ENCODE results near the gene MICAL2.

MICAL2 gene

DNA sequence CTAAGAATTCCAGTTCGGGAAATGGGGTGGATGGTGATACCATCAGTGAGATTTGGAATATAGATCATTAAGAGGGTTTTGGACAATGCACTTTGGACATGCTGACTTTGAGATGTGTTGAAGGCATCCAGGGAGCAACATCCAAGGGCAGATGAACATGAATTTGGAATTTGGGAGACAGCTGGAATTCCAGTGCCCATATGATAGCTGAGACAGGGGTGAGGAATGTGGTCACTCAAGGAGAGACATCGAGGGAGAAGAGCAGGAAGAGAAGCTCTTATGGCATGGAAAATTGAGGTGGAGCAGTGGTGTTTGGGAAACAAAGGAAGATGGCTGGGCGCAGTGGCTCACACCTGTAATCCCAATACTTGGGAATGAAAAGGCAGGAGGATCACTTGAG, 11.8 kb upstream of the MICAL2 start:
- DNase-seq (ENCODE audit: low read depth in 2 of 2), result no peak

DNA sequence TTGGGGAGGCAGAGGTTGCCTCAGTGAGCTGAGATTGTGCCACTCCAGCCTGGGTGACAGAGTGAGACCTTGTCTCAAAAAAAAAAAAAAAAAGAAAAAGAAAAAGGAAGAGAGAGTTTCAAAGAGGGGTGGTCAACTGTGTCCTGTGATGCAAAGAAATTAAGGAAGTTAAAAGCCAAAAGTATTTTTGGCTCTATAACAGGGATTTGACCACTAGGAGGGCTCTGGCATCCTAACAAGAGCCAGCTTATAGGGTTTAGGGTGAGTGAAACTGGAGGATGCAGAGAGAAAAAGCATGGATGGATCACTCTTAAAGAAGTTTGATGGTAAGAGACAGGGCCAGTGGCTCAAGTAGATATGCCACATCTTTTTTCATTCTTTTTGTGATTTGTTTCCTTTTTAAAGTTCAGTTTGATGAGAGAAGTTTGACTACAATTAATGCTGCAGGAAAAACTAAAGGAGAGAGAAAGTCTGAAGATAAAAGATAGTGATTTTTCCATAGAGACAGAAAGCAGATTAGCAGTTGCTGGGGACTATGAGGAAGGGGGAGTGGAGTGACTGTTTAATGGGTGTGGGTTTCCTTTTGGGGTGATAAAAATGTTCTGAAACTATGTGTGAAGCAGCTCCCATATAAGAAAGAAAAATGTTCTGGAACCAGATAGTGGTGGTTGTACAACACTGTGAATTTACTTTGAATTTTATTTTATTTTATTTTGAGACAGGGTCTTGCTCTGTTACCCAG, 11.1 kb upstream of the MICAL2 start:
- DNase-seq (ENCODE audit: low read depth in 2 of 2), result no peak

DNA sequence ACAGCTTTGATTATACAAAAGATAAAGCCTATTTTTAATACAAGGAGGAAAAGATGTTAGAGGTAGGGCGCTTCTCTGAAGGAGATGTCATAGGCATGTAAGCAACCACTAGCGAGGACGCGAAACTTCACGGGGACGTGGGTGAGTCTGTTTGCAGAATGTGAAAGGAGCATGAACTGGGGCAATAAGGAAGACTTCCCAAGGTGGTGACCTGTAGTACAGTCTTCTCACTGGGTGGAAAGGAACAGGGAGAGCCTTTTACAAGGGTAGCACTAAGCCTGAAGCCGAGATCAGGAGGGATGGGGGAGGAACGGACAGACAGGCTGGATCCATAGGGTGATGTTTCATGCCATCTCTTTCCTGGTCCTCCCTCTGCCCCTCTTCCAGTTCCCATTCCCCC, 10.0 kb upstream of the MICAL2 start:
- DNase-seq (ENCODE audit: low read depth in 2 of 2), result no peak

DNA sequence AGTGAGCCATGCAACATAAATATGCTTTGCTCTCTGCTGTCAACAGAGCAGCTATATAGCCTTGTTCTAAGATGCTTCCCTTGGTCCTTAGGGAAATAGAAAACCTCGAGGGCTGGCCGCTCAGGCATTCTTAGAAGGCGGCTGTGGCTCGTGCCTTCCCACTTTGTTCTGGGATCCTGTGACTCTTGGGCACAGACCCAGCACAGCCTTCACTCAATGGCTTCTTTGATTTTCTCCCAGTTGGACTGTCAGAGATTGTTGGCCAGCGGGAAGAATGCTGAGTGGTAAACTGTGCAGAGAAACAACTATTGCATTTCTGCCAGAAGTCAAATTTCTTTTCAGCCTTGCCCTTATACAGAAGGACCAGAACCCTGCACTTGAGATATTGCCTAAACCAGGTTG, 9.5 kb upstream of the MICAL2 start:
- no peak for DNase-seq (ENCODE audit: low read depth in 2 of 2)

DNA sequence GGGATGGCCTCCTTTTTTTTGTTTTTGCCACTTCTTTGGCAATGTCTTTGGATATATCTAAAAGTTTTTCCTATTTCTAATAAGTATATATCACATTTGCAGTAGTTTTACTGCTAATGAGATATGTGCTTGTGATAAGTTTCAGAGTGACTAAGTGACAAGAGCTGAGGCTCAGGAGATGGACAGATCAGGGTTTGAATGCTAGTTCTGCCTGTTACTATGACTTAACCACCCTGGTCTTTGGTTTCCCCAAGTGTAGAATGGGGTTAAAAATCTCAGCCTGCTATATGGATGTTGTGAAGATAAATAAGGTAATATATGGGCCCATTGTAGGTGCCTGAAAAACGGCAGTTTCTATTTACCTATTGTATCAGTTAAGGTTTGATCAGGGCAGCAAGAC, 9.1 kb upstream of the MICAL2 start:
- no peak for DNase-seq (ENCODE audit: low read depth in 2 of 2)

DNA sequence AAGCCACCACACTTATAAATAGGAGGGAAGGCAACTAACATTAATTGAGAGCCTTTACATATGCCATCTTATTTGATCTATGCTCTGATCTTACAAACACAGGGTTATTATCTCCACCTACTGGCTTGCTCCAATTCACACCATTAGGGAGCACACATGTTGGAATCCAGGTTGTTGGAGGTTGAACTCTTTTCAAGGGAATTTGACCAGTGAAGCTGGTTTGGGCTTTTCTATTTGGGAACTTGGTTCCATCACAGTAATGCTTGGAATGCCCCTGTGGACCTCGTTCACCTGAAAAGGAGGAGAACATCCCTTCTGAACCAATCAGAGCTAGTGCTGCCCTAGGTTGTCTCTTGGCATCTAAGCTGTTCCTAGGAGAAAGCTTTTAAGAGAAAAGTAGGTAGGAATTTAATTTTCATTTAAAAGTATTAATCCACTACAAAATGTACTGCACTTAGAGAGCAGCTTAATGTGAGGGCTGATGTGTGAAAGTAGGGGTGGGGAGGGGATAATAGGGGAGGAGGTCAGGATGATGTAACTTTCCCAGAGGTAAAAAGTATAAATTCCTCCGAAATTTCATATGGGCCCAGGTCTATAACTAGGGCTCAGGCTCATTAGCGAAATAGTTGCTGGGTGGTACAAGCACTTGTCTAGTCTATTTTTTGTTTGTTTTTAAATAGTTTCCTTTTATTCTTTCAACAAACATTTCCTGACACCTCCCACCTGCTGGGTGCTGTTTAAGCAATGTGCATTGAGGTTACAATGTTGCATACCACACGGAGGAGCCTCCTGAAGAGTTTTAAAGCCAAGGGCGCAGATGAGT, 7.6 kb upstream of the MICAL2 start:
- DNase-seq (ENCODE audit: low read depth in 2 of 2), result no peak

DNA sequence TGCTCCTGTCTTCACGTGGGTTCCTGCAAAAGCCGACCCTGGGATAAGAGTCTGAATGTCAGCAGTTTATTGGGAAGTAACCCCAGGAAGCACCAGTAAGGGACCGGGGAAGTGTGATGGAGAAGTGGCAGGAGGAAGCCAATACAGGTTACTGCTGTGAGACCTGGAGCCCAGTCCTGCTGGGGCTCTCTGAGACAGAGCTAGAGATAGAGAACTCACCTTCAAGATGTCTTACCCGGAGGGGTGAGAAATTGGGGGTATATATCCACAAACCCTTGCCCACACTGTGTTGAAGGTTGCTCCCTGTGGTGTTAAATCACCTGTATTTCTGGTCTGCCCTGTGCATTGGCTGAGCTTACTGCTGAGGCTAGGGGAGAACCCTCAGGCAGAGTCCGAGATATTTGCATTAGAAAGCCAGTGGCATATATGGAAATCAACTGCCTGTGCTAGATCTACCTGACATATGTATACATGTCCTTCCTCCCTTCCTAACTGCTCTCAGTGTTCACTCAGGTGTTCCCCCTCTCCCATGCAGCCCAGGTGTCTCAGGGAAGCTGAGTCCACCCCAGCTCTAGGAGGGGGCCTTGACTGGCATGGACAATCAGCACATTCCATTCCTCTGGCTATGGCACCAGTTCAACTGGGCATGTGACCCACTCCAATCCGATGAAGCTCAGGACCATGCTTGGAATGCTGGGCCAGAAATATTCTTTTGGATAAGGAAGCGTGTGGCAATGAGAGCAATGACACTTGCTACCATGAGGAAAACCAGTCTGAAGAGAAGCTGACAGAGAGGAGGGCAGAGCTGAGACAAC, 6.8 kb upstream of the MICAL2 start:
- no peak for DNase-seq (ENCODE audit: low read depth in 2 of 2)

DNA sequence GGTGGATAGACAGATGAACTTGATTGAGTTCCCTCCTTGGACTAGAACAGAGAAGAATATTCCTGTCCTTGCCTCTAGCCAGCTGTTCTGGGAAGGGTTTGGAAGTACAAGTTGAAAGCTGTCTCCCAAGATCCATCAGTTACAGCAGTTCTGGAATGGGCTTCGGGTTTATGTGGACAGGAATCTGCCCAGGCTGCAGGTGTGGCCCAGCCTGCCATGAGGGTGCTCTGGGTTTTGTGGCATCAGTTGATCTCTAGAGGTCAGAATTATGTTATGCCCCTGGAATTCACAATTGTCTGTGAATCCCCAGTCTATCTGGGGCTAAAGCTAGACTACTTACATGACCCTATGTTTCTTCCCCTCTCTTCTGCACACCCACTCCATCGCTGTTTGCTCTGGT, 4.9 kb upstream of the MICAL2 start:
- no peak for DNase-seq (ENCODE audit: low read depth in 2 of 2)

DNA sequence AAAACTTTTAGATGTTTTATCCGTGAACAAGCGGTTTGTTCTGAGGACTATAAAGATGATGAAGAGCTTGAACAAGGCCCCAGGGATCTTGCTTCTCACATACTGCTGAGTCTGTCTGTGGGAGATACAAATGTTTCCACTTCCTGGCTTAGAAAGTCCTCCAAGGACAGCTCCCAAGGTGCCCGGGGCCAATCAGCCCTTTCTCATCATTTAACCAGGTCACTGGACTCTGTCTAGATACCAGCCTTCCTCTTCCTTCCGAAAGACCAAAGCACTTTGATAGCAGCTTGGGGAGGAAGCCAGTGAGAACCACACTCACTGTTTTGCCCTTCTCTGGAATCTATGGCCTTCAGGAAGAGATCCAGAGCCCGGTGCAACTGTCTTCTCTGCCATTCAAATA, 4.3 kb upstream of the MICAL2 start:
- DNase-seq (ENCODE audit: low read depth in 2 of 2), result no peak

DNA sequence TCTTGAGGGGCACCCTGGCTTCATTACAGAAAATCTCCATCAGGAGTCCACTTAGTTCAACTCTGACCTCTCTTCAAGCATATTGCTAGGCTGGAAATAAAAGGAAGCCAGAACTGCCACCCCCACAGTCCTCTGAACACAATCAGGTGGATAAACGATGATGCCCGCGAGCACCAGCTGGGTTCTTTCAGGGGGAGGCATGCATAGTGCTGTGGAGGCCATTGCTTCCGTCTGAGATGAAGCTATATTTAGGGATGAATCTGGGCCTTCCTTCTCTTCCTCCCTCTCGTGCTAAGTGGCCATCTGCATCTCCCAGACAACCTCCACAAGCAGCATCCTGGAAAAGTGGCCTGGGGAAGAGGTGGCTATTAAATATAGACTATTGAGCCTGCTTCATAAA, 3.9 kb upstream of the MICAL2 start:
- no peak for DNase-seq (ENCODE audit: low read depth in 2 of 2)

DNA sequence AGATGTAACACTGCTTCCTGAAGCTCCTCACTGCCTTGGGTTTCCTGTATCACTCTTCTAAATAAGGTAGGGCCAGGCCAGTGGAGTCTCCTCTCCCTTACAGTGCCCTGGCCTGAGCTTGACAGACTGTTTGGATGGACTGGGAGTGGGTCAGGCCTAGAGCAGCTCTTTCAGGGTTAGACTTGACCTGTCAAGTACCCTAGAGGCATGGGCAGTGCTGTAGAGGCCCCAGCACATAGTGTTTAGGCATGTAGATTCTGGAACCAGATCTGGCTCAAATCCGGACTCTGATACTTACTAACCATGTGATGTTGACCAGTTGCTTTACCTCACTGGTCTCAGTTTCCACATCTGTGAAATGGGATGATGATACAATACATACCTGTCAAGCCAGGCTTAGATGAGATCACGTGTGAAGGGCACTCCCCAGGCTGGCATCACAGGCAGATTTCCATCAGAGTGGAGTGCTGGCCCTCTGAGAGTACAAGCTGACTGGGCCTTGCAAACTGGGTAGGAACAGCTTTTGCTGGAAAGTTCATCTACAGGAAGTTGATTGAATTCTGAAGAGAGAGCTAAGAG, 1.4 kb upstream of the MICAL2 start:
- DNase-seq (ENCODE audit: low read depth in 2 of 2), result no peak

DNA sequence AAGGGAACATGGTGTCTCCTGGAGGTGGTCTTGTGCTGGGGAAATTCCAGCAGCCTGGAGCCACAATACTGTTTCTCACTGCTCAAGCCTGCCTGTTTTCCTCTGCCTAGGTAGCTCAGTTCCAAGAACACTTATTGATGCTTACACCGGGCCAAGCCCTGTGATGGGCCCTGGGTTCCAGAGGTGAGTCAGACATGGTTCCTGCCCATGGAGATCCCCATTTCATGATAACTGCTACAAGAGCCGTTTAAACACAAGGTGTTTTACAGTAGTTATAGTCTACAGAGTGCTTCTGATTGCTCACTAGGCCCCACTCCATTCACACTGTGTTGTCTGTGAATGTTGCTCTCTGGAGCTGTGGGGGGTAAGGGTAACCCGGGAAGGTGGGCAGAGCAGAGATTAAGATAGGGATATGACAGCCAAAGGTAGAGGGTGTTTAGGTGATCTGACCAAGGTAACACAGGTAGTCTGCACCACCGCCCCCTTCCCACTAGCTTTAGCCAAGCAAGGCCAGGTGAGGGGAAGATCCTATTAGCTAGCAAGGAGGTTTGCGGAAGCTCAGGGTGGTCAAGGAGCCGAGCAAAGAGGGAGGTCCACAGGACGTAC, 696 bp upstream of the MICAL2 start:
- DNase-seq (ENCODE audit: low read depth in 2 of 2), result no peak

DNA sequence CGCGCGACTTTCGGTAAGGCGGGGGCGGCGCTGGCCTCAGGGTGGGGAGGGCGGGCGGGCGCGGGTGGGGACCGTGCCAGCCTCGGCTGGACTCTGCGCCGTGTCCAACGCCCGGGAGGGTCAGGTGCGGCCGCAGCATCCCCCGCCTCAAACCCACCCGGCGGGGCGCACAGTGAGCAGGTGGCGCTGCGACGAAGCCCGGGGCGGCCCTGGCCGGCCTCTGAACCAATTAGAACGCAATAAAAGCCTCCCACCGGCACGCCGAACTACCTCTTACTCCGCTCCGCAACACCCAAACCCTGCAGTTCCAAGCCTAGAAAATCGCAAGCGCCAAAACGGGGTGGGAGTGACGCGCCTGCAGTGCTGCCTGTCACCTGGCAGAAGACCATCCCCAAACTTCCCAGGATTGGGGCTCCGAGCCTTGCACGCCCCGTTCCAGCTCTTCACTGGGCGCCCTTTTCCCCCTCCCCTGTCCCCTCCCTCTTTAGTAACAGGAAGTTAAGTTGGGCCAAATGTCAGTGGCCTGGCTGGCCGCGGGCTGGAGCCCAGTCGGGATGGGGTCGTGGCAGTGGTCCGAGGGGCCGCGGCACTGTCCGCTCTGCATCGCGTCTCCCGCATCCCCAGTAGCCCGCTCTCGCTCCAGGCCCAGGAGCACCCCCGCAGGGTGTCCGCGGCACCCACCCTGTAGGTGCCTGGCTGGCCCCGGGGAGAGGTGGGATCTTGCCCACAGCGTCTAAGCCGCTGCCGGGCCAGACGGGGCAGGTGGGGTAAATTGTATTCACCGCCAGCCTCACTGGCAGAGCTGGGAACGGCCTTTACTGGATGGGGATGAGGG, 541 bp downstream of the MICAL2 start:
- DNase-seq (ENCODE audit: low read depth in 2 of 2), result no peak

DNA sequence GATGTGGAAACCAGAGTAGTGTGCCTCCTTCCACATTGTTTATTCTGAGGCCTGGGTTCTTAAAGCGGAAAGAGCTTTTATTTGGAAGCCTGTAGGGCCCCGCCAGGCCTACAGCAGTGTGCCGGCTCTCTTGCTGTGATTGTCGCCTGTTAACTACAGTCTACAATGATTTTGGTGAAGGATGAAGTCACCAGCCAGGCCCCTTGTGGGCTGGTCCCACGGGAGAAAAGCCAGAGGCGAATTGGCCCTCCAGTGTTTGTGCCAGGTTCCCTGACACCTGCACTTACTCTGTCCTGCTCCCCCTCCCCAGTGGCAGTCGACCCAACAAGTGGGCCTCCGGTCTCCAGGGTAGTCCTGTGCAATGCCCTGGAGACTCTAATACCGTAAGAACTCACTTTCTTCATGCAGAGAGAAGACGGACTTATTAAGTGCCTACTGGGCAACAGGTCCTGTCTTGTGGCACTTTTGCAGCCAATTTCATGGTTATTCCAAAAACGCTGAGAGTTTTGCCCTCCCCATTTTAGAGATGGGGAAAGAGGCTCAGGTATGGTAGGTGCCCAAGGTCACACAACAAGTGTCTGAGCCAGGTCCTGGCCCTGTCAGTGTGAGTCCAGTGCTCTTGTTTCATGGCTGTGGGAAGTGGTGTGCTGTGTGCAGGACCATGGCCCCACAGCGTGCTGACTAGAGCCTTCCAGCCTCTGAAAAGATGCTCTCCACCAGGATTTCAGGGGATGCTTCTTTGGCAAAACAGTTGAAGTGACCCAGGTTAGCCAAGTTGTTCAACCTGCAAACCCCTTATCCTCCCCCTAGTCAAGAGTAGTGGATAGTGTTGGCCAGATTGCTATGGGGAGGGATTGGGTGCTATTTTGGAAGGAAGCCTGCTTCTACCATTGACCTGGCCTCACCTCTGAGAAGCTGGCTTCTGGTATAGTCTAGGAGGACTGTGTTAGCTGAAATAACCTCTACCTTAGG, 1.4 kb downstream of the MICAL2 start:
- no peak for DNase-seq (ENCODE audit: low read depth in 2 of 2)

DNA sequence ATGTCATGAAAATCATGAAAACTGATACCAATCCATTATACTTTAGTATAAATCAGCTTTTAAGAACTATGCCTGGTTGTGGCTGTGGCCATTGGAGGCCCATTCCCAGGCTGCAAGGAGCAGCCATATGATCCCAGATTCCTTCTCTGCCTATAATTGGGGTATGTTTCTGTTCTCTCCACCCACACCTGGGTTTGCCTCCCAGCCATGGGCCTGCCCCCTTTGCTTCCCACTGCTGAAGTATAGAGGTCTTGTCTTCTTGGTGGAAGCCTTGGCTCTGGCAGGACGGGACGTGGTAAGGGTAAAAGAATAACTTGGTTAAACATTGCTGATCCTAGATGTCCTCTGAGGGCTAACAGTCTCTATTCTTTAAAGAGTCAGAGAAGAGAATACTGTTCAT, 2.4 kb downstream of the MICAL2 start:
- no peak for DNase-seq (ENCODE audit: low read depth in 2 of 2)

DNA sequence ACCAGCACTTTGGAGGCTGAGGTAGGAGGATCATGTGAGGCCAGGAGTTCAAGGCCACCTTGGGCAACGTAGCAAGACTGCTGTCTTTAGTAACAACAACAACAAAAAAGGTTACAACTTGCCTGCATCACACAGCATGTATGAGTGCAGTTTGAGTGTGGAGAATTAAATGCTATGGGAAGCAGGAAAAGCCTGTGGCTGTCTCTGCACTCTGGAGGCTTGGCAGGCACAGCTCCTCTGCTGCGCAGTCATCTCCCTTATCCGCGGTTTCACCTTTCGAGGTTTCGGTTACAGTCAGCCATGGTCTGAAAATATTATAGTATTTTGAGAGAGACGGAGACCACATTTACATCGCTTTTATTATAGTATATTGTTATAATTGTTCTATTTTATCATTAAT, 2.9 kb downstream of the MICAL2 start:
- no peak for DNase-seq (ENCODE audit: low read depth in 2 of 2)

DNA sequence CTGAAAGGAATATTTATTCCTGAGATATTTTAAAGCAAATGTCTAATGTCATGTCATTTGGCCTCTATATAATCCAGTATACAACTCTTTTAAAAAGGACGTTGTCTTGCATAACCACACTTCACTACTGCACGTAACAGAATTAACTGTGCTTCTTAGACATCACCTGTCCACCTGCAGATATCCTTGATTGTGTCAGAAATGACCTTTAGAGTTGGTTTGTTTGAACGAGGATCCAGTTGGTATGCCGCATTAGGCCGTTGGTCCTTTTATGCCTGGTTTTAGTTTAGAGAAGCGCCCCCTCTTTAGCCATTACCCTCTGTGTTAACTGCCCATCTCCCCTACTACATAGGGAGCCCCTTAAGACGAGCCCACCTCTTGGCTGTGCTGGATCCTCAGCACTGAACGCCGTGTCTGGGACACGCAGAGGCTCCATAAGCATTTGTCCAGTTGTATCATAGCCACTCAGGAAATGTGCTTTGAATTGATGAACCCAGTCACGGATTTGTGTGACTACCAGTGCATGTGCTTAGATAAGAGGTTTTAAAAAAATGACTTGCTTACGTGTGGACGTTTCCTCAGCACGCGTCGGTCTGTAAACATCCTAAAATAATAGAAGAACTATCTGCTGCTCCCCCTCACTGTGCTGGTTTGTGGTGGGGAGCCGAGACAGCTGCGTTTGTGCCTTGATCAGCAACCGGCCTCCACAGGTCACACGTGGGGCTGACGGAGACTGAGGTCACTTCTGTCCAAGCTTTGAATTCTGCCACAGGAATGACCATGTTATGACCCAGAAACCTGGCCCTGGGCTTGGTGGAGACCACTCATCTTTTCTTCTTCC, 4.0 kb downstream of the MICAL2 start:
- DNase-seq (ENCODE audit: low read depth in 2 of 2), result no peak

DNA sequence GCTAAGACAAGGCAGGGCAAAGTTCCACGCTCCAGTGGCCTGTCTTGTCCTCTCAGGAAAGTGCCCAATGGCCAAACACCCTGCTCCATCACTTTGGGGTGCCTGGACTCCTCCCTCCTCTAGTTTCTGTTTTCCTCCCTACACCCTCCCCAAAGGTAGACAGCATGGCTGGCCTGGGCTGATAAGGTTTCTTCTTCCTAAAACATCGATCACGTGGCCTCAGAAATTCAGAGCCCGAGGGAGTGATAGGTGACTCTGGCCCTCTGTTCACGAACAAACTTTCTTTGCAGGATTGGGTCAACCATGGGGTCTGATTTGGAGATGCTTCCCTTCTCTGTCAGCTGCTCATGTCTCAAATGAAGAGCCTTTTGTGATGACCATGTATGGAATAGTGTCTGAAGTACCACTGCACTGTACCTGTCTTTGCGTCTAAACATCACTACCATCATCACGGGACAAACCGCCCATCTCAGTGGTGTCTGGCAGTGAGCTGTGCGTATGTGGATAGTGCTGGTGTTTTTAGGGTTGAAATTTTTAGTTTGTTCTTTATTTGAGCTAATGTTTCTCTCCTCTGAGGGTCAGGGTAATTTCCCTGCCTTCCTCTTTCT, 6.1 kb downstream of the MICAL2 start:
- DNase-seq (ENCODE audit: low read depth in 2 of 2), result no peak
